ENCODE data around the gene CAPNS1.

CAPNS1 gene

DNA sequence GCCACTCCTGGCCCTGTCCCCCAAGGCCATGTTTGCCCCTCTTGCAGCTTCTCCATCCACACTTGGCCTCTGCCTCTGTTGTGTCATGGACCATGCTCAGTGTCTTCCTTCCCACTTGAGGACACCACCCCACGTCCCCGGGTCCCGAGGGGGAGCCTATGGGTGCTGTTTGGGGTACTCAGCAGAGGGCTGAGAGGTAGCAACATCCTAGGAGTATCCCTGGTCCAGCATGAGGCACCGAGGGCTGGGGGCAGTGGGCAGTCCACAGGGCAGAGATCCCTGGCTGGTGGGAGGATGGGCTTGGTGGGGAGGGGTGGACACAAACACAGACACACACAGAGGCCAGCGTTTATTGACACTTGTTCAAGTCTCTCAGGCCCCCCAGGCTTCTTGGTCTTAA lies 10.7 kb downstream of the CAPNS1 start:
- TF ChIP-seq, protein P1, sequence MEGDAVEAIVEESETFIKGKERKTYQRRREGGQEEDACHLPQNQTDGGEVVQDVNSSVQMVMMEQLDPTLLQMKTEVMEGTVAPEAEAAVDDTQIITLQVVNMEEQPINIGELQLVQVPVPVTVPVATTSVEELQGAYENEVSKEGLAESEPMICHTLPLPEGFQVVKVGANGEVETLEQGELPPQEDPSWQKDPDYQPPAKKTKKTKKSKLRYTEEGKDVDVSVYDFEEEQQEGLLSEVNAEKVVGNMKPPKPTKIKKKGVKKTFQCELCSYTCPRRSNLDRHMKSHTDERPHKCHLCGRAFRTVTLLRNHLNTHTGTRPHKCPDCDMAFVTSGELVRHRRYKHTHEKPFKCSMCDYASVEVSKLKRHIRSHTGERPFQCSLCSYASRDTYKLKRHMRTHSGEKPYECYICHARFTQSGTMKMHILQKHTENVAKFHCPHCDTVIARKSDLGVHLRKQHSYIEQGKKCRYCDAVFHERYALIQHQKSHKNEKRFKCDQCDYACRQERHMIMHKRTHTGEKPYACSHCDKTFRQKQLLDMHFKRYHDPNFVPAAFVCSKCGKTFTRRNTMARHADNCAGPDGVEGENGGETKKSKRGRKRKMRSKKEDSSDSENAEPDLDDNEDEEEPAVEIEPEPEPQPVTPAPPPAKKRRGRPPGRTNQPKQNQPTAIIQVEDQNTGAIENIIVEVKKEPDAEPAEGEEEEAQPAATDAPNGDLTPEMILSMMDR (IDR thresholded peaks at IDR 0.05; ENCODE audit: control insufficient read depth, insufficient read depth, low read depth, low read length, missing control alignments) = no peak
- DNase-seq (ENCODE audit: low read depth) = no peak
- no peak overlapping the region for H3K4me3 ChIP-seq (ENCODE audit: control insufficient read depth, low read depth, low read length)

DNA sequence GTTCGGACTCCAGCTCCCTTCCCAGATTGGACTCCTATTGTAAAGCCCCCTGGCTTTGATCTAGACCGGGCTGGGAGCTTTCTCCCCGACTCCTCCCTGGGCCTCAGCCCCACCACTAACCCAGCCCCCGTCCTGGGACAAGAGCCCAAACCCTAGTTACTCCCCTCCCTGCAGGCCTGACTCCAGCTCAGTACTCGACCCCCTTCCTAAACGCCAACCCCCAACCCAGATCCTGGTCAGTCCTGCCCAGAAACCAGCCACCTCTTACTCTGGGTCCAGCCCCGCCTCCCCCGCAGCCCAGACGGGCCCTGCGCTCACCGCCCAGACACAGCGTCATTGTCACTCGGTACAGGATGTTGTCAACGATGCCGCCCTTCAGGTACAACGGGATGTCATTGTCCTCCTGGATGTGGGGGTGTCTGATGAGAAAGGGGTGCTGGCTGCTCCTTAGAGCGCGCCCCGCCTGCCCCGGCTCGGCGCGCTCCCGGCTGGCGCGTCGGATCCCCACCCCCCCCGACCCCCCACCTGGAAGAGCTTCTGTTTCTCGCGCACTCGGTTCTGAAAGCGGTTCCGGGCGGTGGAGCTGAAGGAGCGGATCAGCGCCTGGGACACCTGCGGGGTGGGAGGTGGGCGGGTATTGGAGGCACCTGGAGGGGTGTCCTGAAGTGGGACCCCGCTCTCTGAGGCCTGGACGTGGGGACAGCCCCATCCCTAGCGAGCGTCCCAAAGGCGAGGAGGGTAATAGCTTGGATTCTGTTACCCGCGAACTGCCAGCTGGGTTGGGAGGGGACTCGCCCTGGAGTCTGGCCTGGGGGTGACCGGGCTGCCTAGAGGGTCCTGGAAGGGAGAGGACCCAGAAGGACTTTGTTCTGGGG lies 11.5 kb downstream of the CAPNS1 start:
- TF ChIP-seq, protein P1 (IDR thresholded peaks at IDR 0.05; ENCODE audit: control insufficient read depth, insufficient read depth, low read depth, low read length, missing control alignments) = no peak
- DNase-seq (ENCODE audit: low read depth) = no peak
- H3K4me3 ChIP-seq (ENCODE audit: control insufficient read depth, low read depth, low read length) = peak overlapping the region; percentile 51

DNA sequence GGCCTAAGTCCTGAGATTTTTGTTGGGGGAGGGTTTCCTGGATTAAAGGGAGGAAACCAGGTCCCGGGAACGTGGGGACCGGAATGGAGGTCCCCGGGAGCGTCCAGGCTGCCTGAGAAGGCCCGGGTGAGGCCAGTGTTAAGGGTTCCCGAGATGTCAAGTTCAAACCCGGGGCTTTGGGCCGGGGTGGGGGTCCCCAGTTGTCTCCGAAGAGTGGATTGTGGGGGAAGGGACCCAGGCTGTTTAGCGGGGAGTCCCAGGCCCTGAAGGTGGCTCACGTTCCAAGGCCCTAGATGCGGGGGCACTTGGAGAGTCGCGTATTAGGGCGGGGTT lies 12.1 kb downstream of the CAPNS1 start:
- DNase-seq (ENCODE audit: low read depth) = no peak
- TF ChIP-seq, protein P1 (IDR thresholded peaks at IDR 0.05; ENCODE audit: control insufficient read depth, insufficient read depth, low read depth, low read length, missing control alignments) = no peak
- peak overlapping the region; percentile 51 for H3K4me3 ChIP-seq (ENCODE audit: control insufficient read depth, low read depth, low read length)

- no peak for DNase-seq (ENCODE audit: low read depth)
- H3K4me3 ChIP-seq (ENCODE audit: control insufficient read depth, low read depth, low read length) = peak within 1 kb of the TSS; percentile 51
- TF ChIP-seq, protein P1 (IDR thresholded peaks at IDR 0.05; ENCODE audit: control insufficient read depth, insufficient read depth, low read depth, low read length, missing control alignments) = no peak
Measured at GRCh38 chr19:36152352-36153091, 12.7 kb downstream of the CAPNS1 start, which contains the start of gene COX7A1. TSS of gene COX7A1 (minus strand) at chr19:36152447. CDS start at chr19:36152407, 40 bp downstream.

DNA sequence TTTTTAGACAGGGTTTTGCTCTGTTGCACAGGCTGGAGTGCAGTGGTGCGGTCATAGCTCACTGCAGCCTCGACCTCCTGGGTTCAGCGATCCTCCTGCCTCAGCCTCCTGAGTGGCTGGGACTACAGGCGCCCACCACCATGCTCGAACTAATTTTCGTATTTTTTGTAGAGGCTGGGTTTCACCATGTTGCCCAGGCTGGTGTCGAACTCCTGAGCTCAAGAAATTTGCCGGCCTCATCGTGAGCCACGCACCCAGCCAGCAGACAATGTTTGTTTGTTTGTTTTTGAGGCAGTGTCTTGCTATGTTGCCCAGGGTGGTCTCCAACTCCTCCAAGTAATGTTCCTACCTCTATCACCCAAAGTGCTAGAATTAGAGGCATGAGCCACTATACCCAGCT lies 13.3 kb downstream of the CAPNS1 start:
- no peak overlapping the region for H3K4me3 ChIP-seq (ENCODE audit: control insufficient read depth, low read depth, low read length)
- TF ChIP-seq, protein P1 (IDR thresholded peaks at IDR 0.05; ENCODE audit: control insufficient read depth, insufficient read depth, low read depth, low read length, missing control alignments) = no peak
- no peak for DNase-seq (ENCODE audit: low read depth)

- H3K4me3 ChIP-seq (ENCODE audit: control insufficient read depth, low read depth, low read length) = no peak overlapping the region
- DNase-seq (ENCODE audit: low read depth) = no peak
- TF ChIP-seq, protein P1 (IDR thresholded peaks at IDR 0.05; ENCODE audit: control insufficient read depth, insufficient read depth, low read depth, low read length, missing control alignments) = no peak
Measured at GRCh38 chr19:36160821-36161596, 21.1 kb downstream of the CAPNS1 start.

Measured in AG09309 (cell line).